Retinal pigment epithelial cell (primary cell): Measurements from ENCODE around the gene HOXC13.

Experiments used
- DNase-seq: peaks from one replicate; pipeline ENCODE4 v3.0.0-alpha.2; 2010; ENCODE audit warnings: low read depth
- H3K4me3 ChIP-seq: 2 replicates; pipeline ENCODE4 v1.5.1; 2011; ENCODE audit warnings: mild to moderate bottlenecking, low read length, control low read depth, moderate library complexity
- TF ChIP-seq, protein P1 (sequence below): conservative IDR thresholded peaks from 2 replicates; pipeline ENCODE4 v1.5.1; 2011; ENCODE audit warnings: low read depth, low read length, control low read depth, inconsistent platforms

Gene HOXC13

DNA sequence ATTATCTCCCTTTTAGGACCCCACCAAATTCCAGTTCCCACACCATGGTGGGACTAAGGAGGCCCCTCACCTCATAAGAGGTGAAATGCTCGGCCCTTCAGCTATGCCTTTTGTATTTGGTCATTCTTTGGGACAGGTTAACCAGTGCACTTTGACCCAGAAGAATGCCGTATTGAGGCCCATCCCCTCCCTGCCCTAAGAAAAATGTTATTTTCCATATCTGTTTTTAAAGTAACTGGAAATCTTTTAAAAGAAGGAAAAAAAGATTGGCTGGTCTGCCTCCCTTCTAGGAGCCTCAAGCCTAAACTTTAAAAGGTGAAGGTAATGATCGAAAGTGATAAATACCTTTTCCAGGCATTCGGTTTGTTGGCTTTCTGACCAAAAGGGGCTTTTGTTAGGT, 5.7 kb upstream of the HOXC13 start:
- H3K4me3 ChIP-seq = no peak overlapping the region
- no peak for DNase-seq
- TF ChIP-seq, protein P1, sequence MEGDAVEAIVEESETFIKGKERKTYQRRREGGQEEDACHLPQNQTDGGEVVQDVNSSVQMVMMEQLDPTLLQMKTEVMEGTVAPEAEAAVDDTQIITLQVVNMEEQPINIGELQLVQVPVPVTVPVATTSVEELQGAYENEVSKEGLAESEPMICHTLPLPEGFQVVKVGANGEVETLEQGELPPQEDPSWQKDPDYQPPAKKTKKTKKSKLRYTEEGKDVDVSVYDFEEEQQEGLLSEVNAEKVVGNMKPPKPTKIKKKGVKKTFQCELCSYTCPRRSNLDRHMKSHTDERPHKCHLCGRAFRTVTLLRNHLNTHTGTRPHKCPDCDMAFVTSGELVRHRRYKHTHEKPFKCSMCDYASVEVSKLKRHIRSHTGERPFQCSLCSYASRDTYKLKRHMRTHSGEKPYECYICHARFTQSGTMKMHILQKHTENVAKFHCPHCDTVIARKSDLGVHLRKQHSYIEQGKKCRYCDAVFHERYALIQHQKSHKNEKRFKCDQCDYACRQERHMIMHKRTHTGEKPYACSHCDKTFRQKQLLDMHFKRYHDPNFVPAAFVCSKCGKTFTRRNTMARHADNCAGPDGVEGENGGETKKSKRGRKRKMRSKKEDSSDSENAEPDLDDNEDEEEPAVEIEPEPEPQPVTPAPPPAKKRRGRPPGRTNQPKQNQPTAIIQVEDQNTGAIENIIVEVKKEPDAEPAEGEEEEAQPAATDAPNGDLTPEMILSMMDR = no peak

DNA sequence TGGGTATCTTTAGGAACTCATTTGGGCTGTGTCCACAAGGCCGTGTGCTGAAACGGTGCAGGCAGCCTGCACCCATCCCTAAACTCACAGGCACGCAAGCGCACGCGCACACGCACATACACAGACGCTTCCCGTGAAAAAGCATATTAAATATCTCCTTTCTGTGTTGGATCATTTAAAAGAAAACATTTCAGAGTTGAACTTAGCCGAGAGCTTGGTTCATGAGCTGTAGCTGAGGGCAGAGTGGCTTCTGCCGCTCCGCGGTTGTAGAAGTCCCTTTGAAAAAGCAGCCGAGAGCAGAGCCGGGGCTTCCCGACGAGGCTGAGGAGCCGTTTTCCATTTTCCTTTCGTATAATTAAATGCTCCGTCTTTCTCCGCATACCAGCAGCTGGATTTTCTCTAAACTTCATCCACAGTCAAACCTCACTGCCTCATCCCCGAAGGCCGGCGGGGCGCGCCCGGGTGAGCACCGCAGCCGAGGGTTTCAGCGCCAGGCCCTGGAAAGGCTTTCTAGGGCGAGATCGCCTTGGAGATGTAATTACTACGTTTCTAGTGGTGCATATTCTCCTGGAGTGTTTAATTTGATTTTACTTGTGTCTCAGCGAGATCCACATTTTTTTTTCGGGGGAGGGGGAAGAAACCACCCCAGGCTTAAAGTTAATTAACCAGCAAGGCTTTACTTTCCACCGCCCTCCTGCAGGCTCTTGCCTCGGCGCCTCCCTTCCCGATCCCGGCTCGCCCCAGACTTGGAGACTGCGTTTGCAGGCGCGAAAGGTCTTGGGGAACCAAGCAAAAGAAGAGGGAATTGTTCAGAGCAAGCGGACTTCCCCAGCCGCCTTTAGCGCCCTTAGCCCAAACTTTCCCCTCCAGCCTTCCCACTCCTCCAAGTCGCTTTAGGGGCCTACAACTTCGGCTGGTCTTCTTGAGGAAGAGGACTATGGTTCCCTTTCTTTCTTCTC, 3.0 kb upstream of the HOXC13 start:
- no peak overlapping the region for H3K4me3 ChIP-seq
- no peak for DNase-seq
- TF ChIP-seq, protein P1 = no peak

DNA sequence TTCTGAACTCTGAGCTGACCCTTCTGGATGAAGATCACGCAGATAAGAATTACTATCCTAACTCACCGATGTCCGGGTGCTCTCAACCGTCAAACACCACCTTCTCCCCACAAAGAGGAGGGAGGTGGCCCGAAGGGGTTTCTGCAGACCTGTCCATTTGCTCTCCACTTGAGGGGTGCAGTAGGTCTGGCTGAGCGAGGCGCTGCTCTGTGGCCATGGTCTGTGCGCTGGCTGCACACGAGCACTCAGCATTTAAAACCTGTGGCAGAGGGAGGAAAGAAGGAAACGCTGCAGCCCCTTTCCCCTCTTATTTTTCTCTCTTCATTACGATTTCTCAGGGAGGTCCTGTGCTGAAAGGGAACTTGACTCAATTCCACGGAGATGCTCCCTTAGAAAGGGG, 1.5 kb upstream of the HOXC13 start:
- TF ChIP-seq, protein P1 = no peak
- no peak for DNase-seq
- H3K4me3 ChIP-seq = no peak overlapping the region

DNA sequence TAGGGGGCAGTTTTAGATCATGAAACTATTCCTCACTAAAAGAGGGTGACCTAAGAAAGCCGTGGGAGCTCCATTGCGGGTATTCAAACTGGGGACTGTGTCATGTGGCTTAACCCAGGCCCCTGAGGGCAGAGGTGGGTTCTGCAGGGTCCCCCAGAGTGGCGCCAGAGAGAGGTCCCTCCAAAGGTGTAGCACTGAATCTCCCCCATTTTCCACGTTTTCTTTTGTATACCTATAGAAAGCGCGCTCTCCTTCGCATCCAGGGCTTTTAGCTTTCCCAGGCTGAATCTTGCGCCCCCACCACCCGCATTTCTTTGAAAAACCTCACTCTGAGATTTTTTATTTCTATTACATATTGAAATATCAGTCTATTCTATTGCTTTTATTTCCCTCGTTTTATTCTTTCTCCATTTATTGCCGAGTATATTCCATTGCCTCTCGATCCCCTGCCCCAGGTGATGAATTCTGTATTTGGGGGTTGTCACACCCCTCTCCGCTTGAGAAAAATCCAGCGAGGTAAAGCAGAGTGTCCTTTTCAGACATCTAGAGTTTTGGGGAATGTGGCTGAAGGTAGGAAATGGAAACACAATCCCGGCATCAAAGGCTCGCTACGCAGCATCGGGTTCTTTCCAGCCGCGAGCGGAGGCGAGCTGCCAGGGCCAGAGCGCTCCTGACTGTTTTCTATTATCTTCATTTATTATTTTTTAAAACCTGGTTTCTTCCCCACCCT, 870 bp upstream of the HOXC13 start:
- TF ChIP-seq, protein P1 = no peak
- no peak overlapping the region for H3K4me3 ChIP-seq
- no peak for DNase-seq

DNA sequence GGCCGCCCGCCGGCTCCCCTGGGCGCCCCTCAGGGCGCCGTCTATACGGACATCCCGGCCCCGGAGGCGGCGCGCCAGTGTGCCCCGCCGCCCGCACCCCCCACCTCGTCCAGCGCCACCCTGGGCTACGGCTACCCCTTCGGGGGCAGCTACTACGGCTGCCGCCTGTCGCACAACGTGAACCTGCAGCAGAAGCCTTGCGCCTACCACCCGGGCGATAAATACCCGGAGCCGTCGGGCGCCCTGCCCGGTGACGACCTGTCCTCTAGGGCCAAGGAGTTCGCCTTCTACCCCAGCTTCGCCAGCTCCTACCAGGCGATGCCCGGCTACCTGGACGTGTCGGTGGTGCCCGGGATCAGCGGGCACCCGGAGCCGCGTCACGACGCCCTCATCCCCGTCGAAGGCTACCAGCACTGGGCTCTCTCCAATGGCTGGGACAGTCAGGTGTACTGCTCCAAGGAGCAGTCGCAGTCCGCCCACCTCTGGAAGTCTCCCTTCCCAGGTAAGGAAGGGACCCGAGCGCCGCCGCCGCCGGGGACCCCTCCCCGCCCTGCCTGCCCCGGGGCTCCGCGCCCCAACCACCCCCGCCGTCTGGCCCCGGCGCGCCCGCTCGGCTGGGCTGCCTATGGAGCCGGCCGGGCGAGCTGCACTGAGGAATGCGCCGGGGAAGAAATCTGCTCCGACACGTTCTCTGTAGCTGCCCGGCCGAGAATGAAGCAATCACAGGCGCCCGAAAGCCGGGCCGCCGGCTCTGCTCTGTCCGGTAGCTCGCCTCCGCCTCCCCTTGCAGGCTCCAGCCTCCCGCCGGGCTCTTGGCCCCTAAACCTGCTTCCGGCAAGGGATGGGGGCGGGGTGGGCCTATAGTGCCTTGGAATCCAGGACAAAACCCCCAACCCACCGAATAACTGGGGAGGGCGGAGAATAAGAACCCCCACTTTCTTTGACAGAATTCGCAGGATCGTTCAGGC, 794 bp downstream of the HOXC13 start:
- TF ChIP-seq, protein P1 = no peak
- DNase-seq = no peak
- no peak overlapping the region for H3K4me3 ChIP-seq

DNA sequence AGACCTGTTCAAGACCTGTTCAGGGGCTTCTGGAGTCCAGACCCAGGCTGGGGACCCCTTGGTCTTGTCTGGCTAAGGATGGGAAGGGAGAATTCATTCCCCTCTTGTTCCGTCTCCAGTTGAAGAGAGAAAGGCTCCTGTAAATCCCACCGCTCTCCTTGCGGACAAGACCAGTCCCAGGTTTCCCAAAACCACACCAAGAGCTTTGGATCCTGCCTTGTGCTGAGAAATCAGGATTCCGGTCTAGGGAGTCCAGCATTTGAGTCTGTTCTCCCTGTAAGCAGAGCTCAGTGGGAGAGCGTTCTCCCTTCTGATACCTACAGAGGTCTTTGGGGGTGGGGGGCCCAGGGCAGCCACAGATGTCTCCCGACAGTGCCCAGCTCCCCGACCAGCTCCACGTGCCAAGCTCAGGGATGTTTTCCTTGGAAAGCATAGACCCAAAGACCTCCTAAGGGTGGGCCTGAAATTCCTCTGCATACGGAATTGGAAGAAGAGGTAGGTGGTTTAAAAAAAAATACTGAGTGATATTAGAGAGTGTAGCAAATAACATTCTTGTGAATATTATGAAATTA, 1.9 kb downstream of the HOXC13 start:
- H3K4me3 ChIP-seq = no peak overlapping the region
- no peak for DNase-seq
- TF ChIP-seq, protein P1 = no peak
